HG03460 (cell line): Measurements from ENCODE around the gene ATP2B2.

Experiments
- ATAC-seq: cut with Tn5 transposase; IDR thresholded peaks from one replicate; pipeline ENCODE4 v1.9.1; 2021; ENCODE audit not compliant: unreplicated experiment

ATP2B2 gene

GRCh38 chr3:10471054-10471688 is 34.2 kb downstream of the ATP2B2 start:
- ATAC-seq, result no peak

- no peak for ATAC-seq
Observed at GRCh38 chr3:10470120-10471053, 35.0 kb downstream of the ATP2B2 start.

GRCh38 chr3:10469441-10470119 is 35.8 kb downstream of the ATP2B2 start:
- no peak for ATAC-seq

- ATAC-seq, result no peak
Observed at GRCh38 chr3:10468613-10469354, 36.6 kb downstream of the ATP2B2 start.

GRCh38 chr3:10467904-10468612 is 37.3 kb downstream of the ATP2B2 start:
- no peak for ATAC-seq

GRCh38 chr3:10467204-10467603 is 38.2 kb downstream of the ATP2B2 start:
- no peak for ATAC-seq

GRCh38 chr3:10466186-10466585 is 39.2 kb downstream of the ATP2B2 start:
- ATAC-seq, result no peak

GRCh38 chr3:10465161-10465560 is 40.2 kb downstream of the ATP2B2 start:
- no peak for ATAC-seq

GRCh38 chr3:10463533-10464434 is 41.6 kb downstream of the ATP2B2 start:
- ATAC-seq, result no peak

- ATAC-seq, result no peak
Observed at GRCh38 chr3:10462641-10463532, 42.5 kb downstream of the ATP2B2 start.

GRCh38 chr3:10460951-10461545 is 44.3 kb downstream of the ATP2B2 start:
- no peak for ATAC-seq

- ATAC-seq, result no peak
Observed at GRCh38 chr3:10459954-10460754, 45.2 kb downstream of the ATP2B2 start.

- ATAC-seq, result no peak
Observed at GRCh38 chr3:10457560-10457959, 47.8 kb downstream of the ATP2B2 start.

- no peak for ATAC-seq
Observed at GRCh38 chr3:10456981-10457380, 48.4 kb downstream of the ATP2B2 start.

- no peak for ATAC-seq
Observed at GRCh38 chr3:10455545-10455914, 49.9 kb downstream of the ATP2B2 start.

GRCh38 chr3:10454907-10455544 is 50.4 kb downstream of the ATP2B2 start:
- ATAC-seq, result no peak
